WERI-Rb-1 (cell line): Measurements from ENCODE around the gene UNC5B.
A peak's percentile ranks its signal among the peaks of the same experiment; 100 is the strongest.

Experiments
- DNase-seq: peaks from one replicate; pipeline ENCODE4 v3.0.0-alpha.2; 2020
- H3K27ac ChIP-seq: fragments of 250-450 bp; sonication (Bioruptor Pico); 2 replicates; pipeline ENCODE4 v1.5.1; 2020; ENCODE audit warnings: mild to moderate bottlenecking, moderate library complexity
- H3K27me3 ChIP-seq: fragments of 250-450 bp; sonication (Bioruptor Pico); 2 replicates; pipeline ENCODE4 v1.5.1; 2021; ENCODE audit warnings: mild to moderate bottlenecking, low read depth, moderate library complexity; ENCODE audit not compliant: insufficient read depth, severe bottlenecking
- H3K36me3 ChIP-seq: fragments of 250-450 bp; sonication (Bioruptor Pico); 2 replicates; pipeline ENCODE4 v1.5.1; 2020; ENCODE audit warnings: mild to moderate bottlenecking, moderate library complexity
- H3K4me3 ChIP-seq: 2 replicates; pipeline ENCODE4 v1.5.1; 2011; ENCODE audit warnings: low read depth, mild to moderate bottlenecking, control low read depth, low read length
- H3K9me3 ChIP-seq: fragments of 250-450 bp; sonication (Bioruptor Pico); 2 replicates; pipeline ENCODE4 v1.5.1; 2021; ENCODE audit warnings: mild to moderate bottlenecking, moderate library complexity; ENCODE audit not compliant: severe bottlenecking
- TF ChIP-seq, protein P1 (sequence below): IDR thresholded peaks from 2 replicates; pipeline ENCODE4 v1.5.1; 2011; ENCODE audit warnings: low read depth, mild to moderate bottlenecking, control low read depth, inconsistent platforms, low read length

Gene UNC5B

DNA sequence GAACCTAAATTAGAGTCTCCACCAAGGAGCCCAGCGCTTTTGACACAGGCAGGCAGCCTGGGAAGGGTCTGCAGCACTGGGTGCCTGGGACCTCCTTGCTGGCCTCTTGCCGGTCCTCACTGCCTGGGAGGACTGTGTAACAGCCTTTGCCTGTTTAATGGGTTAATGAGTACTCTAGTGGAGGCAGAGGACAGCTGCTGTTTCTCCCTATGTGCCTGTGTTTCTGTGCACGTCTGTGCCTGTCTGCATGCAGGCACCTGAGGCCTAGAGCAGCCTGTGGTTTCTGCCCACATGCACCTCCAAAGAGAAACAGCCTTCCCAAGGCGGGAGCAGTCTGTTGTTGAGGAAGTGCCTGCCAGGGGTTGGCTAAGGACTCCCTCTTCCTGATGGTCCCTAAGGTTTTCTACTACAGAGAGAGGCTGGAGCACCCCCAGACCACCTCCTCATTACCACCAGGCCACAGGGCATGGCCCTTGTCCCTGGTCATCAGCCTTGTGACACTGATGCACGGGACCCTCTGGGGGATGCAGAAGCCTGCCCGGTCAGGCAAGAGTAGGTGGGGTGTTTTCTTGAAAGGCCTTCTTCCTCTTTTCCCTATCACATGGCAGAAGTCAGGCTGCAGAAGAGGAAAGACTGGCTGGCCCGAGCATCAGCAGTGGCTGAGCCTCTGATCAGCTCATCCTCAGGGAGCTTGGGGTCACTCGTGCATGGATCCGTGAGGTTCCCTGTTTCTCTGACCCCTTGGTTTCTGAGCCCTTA lies 120.9 kb downstream of the UNC5B start:
- H3K36me3 ChIP-seq = peaks cover 96% of the 10 kb centered on the region
- H3K27ac ChIP-seq = peak overlapping the region; percentile 49
- TF ChIP-seq, protein P1, sequence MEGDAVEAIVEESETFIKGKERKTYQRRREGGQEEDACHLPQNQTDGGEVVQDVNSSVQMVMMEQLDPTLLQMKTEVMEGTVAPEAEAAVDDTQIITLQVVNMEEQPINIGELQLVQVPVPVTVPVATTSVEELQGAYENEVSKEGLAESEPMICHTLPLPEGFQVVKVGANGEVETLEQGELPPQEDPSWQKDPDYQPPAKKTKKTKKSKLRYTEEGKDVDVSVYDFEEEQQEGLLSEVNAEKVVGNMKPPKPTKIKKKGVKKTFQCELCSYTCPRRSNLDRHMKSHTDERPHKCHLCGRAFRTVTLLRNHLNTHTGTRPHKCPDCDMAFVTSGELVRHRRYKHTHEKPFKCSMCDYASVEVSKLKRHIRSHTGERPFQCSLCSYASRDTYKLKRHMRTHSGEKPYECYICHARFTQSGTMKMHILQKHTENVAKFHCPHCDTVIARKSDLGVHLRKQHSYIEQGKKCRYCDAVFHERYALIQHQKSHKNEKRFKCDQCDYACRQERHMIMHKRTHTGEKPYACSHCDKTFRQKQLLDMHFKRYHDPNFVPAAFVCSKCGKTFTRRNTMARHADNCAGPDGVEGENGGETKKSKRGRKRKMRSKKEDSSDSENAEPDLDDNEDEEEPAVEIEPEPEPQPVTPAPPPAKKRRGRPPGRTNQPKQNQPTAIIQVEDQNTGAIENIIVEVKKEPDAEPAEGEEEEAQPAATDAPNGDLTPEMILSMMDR = no peak
- no peaks in the 10 kb centered on the region for H3K9me3 ChIP-seq
- H3K27me3 ChIP-seq = no peaks in the 10 kb centered on the region
- no peak overlapping the region for H3K4me3 ChIP-seq
- DNase-seq = no peak

DNA sequence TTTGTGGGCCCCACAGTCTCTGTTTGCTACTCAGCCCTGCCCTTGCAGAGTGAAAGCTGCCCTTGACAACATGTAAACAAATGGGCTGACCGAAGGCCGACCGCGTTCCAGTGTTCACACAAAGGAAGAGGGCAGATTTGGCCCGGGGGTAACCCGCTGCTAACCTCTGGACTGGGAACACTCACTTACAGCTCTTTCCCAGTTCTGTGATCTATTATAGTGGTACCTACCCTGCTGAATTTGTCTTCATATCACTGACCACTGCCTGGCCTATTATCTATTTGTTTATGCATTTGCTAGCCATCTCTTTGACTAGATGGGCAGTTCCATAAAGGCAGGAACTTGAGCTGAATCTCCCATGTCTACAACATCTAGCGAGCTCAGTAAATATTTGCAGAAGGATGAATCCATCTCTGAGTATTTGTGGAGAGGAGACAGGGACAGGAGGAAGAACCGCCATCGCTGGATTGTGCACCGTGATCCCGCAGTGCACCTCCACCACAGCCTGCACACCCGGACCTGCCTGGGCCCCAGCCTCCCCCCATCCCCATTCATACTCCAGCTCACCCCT lies 121.9 kb downstream of the UNC5B start:
- peaks cover 96% of the 10 kb centered on the region for H3K36me3 ChIP-seq

DNA sequence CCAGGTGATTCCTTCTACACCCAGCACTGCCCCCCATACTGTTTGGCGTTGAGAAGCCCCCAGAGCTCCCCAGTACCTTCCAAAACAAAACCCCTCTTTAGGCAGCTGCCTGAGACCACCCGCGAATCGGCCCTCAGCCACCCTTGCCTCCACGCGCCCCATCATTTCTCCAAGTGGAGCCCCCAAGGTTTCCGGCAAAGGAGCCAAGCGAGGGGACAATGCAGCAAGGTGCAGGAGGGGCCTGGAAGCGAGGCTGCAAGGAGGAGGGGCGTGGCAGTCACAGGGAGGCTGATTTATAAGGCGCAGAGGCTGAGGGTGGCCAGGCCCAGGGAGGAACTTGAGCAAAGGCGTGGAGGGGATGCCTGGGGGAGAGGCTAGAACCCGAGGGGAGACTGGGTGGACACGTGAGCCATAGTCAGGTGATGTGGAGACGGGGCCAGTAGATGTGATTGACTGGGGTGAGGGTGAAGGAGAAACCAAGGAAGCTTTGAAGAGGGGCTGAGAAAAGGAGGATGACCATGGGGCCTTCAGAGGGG lies 122.9 kb downstream of the UNC5B start:
- Histone ChIP-seq H3K27me3 (no peaks in the 10 kb centered on the region), H3K27ac (peak overlapping the region; percentile 73), H3K36me3 (peaks cover 96% of the 10 kb centered on the region), H3K9me3 (no peaks in the 10 kb centered on the region), H3K4me3 (no peak overlapping the region)
- TF ChIP-seq, protein P1 = no peak
- DNase-seq = no peak

More for the DNA sequence above, 121.9 kb downstream of the UNC5B start:
- Histone ChIP-seq H3K27ac (peak overlapping the region; percentile 49), H3K27me3 (no peaks in the 10 kb centered on the region), H3K9me3 (no peaks in the 10 kb centered on the region), H3K4me3 (no peak overlapping the region)
- TF ChIP-seq, protein P1 = no peak
- DNase-seq = no peak

DNA sequence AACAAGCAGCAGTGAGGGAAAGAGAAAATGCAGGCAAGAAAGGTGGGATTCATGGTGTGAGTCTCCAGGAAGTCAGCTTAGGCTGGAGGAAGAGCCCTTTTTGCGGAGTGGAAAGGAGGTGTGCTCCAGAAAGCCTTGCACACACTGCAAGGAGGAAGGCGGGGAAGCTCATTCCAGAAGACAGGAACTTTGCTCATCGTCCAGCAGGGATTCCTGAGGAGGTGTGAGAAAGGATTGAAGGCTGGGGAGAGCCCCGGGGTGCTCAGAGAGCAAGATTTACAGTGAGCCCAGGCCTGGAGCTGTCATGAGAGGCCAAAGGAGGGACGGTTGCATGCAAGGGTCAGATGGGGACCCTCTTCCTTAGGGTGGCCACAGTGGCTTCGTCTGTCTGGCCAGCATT lies 124.3 kb downstream of the UNC5B start:
- peaks cover 96% of the 10 kb centered on the region for H3K36me3 ChIP-seq
- no peak for DNase-seq

DNA sequence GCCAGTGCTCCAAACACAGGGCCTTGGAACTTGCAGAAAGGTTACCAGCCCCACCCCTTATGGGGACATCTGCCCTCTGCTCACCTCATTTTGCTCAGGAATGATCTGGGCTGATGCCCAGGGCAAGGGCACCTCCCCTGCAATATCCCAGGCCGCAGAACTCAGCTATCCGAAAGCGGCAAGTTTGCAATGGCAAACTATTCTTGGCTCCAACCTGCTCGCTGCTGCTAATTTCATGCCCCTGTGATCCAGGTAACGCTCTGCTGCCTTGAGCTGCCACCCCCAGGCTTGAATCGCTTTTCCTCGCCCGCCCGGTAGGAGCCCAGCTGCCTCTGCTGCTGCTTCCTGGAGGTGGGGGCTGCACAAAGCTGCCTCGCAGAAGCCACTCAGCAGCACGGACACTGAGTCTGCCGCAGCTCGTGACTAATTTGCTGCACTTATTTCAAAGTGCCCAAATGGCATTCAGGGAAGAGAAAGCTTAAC lies 124.9 kb downstream of the UNC5B start:
- peaks cover 99% of the 10 kb centered on the region for H3K36me3 ChIP-seq
- H3K27ac ChIP-seq = peak overlapping the region; percentile 73
- H3K27me3 ChIP-seq = no peaks in the 10 kb centered on the region
- H3K9me3 ChIP-seq = no peaks in the 10 kb centered on the region
- peak; percentile 88 for DNase-seq
- TF ChIP-seq, protein P1 = 0 out of 2 replicates have a peak, but pooled peaks have one; percentile 14
- no peak overlapping the region for H3K4me3 ChIP-seq

More for the DNA sequence above, 124.3 kb downstream of the UNC5B start:
- Histone ChIP-seq H3K27me3 (no peaks in the 10 kb centered on the region), H3K4me3 (no peak overlapping the region), H3K9me3 (no peaks in the 10 kb centered on the region), H3K27ac (peak overlapping the region; percentile 73)
- TF ChIP-seq, protein P1 = no peak
